Measurements from ENCODE around the gene DPH6. TPM values are rescaled to one million over a fixed set of nuclear protein-coding genes. Genes with fewer than 3 reads are reported as not detected.
A peak's percentile ranks its signal among the peaks of the same experiment; 100 is the strongest.
"Not testable (repeated sequence)": the region's sequence is repeated elsewhere in the genome, so short reads cannot be mapped to it uniquely, and the experiment has no call there.

The DPH6 gene
- total and polyA plus RNA-seq, 2 experiments from 2014 or later, result 7.8 to 9.8 TPM

GRCh38 chr15:35427091-35427490 is 118.9 kb downstream of the DPH6 start:
- Histone ChIP-seq H3K4me1 (ENCODE audit: low read depth) (peaks cover 18% of the 10 kb centered on the region), H3K27me3 (no peaks in the 10 kb centered on the region), H3K4me3 (no peak overlapping the region), H3K36me3 (no peaks in the 10 kb centered on the region), H3K27ac (no peak overlapping the region), H3K9me3 (ENCODE audit: low read depth) (no peaks in the 10 kb centered on the region)
- TF ChIP-seq, protein P1, sequence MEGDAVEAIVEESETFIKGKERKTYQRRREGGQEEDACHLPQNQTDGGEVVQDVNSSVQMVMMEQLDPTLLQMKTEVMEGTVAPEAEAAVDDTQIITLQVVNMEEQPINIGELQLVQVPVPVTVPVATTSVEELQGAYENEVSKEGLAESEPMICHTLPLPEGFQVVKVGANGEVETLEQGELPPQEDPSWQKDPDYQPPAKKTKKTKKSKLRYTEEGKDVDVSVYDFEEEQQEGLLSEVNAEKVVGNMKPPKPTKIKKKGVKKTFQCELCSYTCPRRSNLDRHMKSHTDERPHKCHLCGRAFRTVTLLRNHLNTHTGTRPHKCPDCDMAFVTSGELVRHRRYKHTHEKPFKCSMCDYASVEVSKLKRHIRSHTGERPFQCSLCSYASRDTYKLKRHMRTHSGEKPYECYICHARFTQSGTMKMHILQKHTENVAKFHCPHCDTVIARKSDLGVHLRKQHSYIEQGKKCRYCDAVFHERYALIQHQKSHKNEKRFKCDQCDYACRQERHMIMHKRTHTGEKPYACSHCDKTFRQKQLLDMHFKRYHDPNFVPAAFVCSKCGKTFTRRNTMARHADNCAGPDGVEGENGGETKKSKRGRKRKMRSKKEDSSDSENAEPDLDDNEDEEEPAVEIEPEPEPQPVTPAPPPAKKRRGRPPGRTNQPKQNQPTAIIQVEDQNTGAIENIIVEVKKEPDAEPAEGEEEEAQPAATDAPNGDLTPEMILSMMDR (IDR thresholded peaks at IDR 0.05; ENCODE audit: low read depth, low read length), result no peak
- peak in 1 of 2 donors; percentile 82 for DNase-seq (ENCODE audit: low read depth in 1 of 2, low spot score in 1 of 2)

DNA sequence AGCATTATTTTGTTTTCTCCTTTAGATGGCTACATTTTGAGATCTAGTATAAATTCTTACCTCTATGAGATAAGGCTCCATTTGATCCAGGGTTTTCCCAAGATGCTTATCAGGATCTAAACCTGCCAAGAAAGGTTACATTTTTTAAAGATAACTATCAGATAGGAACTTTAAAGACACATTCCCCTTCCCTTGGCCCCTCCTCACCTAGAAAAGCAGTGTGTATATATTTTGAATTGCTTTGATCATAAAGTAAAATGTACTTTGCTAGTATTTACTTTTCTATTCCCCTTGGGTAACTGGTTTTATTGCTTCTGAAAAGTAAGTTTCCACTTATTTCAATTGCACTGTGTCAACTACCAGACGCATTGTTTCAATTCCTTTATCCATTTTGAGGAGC is 135.2 kb downstream of the DPH6 start:
- no peak for DNase-seq (ENCODE audit: low read depth in 1 of 2, low spot score in 1 of 2)
- no peaks in the 10 kb centered on the region for H3K36me3 ChIP-seq
- no peak overlapping the region for H3K4me3 ChIP-seq
- H3K9me3 ChIP-seq (ENCODE audit: low read depth), result no peaks in the 10 kb centered on the region
- H3K27me3 ChIP-seq, result no peaks in the 10 kb centered on the region
- H3K4me1 ChIP-seq (ENCODE audit: low read depth), result no peaks in the 10 kb centered on the region
- H3K27ac ChIP-seq, result no peak overlapping the region
- TF ChIP-seq, protein P1 (IDR thresholded peaks at IDR 0.05; ENCODE audit: low read depth, low read length), result no peak

GRCh38 chr15:35399901-35400300 is 146.1 kb downstream of the DPH6 start:
- Histone ChIP-seq H3K9me3 (ENCODE audit: low read depth) (no peaks in the 10 kb centered on the region), H3K27me3 (no peaks in the 10 kb centered on the region), H3K36me3 (no peaks in the 10 kb centered on the region), H3K4me3 (no peak overlapping the region), H3K4me1 (ENCODE audit: low read depth) (no peaks in the 10 kb centered on the region), H3K27ac (no peak overlapping the region)
- TF ChIP-seq, protein P1 (IDR thresholded peaks at IDR 0.05; ENCODE audit: low read depth, low read length), result no peak
- DNase-seq (ENCODE audit: low read depth in 1 of 2, low spot score in 1 of 2), result no peak

GRCh38 chr15:35397027-35397426 is 148.9 kb downstream of the DPH6 start:
- TF ChIP-seq, protein P1 (IDR thresholded peaks at IDR 0.05; ENCODE audit: low read depth, low read length), result no peak
- H3K4me3 ChIP-seq, result no peak overlapping the region
- DNase-seq (ENCODE audit: low read depth in 1 of 2, low spot score in 1 of 2), result no peak
- no peaks in the 10 kb centered on the region for H3K9me3 ChIP-seq (ENCODE audit: low read depth)
- no peaks in the 10 kb centered on the region for H3K36me3 ChIP-seq
- H3K27me3 ChIP-seq, result no peaks in the 10 kb centered on the region
- H3K4me1 ChIP-seq (ENCODE audit: low read depth), result no peaks in the 10 kb centered on the region
- no peak overlapping the region for H3K27ac ChIP-seq

DNA sequence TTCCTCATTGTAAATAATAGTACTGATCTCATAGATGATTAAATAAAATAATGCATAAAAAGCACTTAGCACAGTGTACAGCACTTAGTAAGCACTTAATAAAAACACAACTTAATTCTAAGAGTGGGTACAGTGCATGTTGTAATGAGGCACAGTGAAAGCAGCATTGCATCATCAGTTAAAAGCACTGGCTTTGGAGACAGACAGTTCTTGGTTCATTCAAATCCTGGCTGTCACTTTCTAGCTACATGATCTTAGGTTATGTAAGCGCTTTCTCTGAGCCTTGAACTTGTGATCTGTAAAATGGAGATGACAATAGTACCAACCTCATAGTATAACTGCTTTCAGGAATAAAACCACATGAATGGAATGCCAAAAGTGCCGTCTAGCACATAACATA is 151.5 kb downstream of the DPH6 start:
- DNase-seq (ENCODE audit: low read depth in 1 of 2, low spot score in 1 of 2), result peak in 1 of 2 donors; percentile 6
- TF ChIP-seq, protein P1 (IDR thresholded peaks at IDR 0.05; ENCODE audit: low read depth, low read length), result no peak
- H3K27me3 ChIP-seq, result no peaks in the 10 kb centered on the region
- H3K4me1 ChIP-seq (ENCODE audit: low read depth), result no peaks in the 10 kb centered on the region
- H3K9me3 ChIP-seq (ENCODE audit: low read depth), result no peaks in the 10 kb centered on the region
- no peak overlapping the region for H3K4me3 ChIP-seq
- H3K36me3 ChIP-seq, result no peaks in the 10 kb centered on the region
- no peak overlapping the region for H3K27ac ChIP-seq

GRCh38 chr15:35393398-35393797 is 152.6 kb downstream of the DPH6 start:
- H3K9me3 ChIP-seq (ENCODE audit: low read depth), result no peaks in the 10 kb centered on the region
- H3K27me3 ChIP-seq, result no peaks in the 10 kb centered on the region
- no peaks in the 10 kb centered on the region for H3K36me3 ChIP-seq
- H3K4me3 ChIP-seq, result no peak overlapping the region
- no peak overlapping the region for H3K27ac ChIP-seq
- H3K4me1 ChIP-seq (ENCODE audit: low read depth), result no peaks in the 10 kb centered on the region
- DNase-seq (ENCODE audit: low read depth in 1 of 2, low spot score in 1 of 2), result no peak
- TF ChIP-seq, protein P1 (IDR thresholded peaks at IDR 0.05; ENCODE audit: low read depth, low read length), result no peak

GRCh38 chr15:35391408-35391984 is 154.5 kb downstream of the DPH6 start:
- H3K36me3 ChIP-seq; H3K4me3 ChIP-seq; H3K4me1 ChIP-seq (ENCODE audit: low read depth); H3K27me3 ChIP-seq; DNase-seq (ENCODE audit: low read depth in 1 of 2, low spot score in 1 of 2); H3K27ac ChIP-seq; H3K9me3 ChIP-seq (ENCODE audit: low read depth): not testable (repeated sequence)
